Spleen (tissue), 11 donors: ENCODE measurements around the gene RAB11A. TPM values are rescaled to one million over a fixed set of nuclear protein-coding genes. Genes with fewer than 3 reads are reported as not detected.
A peak's percentile ranks its signal among the peaks of the same experiment; 100 is the strongest.
"Not testable (repeated sequence)": the region's sequence is repeated elsewhere in the genome, so short reads cannot be mapped to it uniquely, and the experiment has no call there.

Experiments used
- DNase-seq: peaks from one replicate; pipeline ENCODE4 v3.0.0-alpha.2; 2020
- H3K27ac ChIP-seq, 8 donors: fragments of 200-600 bp; sonication (generic) in 7 of 8; 1 replicate in 4 of 8; 2 replicates in 4 of 8; pipeline versions ENCODE4 v1.5.0 to v1.8.0; 2016 to 2021; ENCODE audit warnings: inconsistent platforms in 4 of 8, mild to moderate bottlenecking in 4 of 8, moderate library complexity in 1 of 8
- H3K27me3 ChIP-seq, 7 donors: fragments of 200-600 bp; sonication (generic) in 6 of 7; replicated peaks in 1 of 7; 1 replicate in 4 of 7; 2 replicates in 3 of 7; pipeline versions ENCODE4 v1.5.0 to v1.8.0; 2016 to 2021; ENCODE audit warnings: inconsistent platforms in 3 of 7, mild to moderate bottlenecking in 1 of 7
- H3K36me3 ChIP-seq, 6 donors: fragments of 200-600 bp; sonication (generic) in 5 of 6; 1 replicate in 4 of 6; 2 replicates in 2 of 6; pipeline versions ENCODE4 v1.5.0 to v1.8.0; 2016 to 2021; ENCODE audit warnings: inconsistent platforms in 2 of 6
- H3K4me1 ChIP-seq, 6 donors: fragments of 200-600 bp; sonication (generic) in 5 of 6; 1 replicate in 3 of 6; 2 replicates in 3 of 6; pipeline versions ENCODE4 v1.5.0 to v1.8.0; 2016 to 2021; ENCODE audit warnings: inconsistent platforms in 3 of 6
- H3K4me3 ChIP-seq, 8 donors: fragments of 200-600 bp; sonication (generic) in 7 of 8; 1 replicate in 4 of 8; 2 replicates in 4 of 8; pipeline versions ENCODE4 v1.5.0 to v1.8.0; 2016 to 2021; ENCODE audit warnings: inconsistent platforms in 4 of 8, mild to moderate bottlenecking in 4 of 8, moderate library complexity in 2 of 8
- H3K9me3 ChIP-seq, 8 donors: fragments of 200-600 bp; sonication (generic) in 7 of 8; 1 replicate in 4 of 8; 2 replicates in 4 of 8; pipeline versions ENCODE4 v1.5.0 to v1.8.0; 2016 to 2021; ENCODE audit warnings: inconsistent platforms in 4 of 8
- CTCF ChIP-seq, 11 experiments: fragments of 200-600 bp in 7 of 11; fragments of 450-650 bp in 4 of 11; sonication (generic) in 4 of 11; IDR thresholded peaks in 8 of 11; conservative IDR thresholded peaks in 3 of 11; 1 replicate in 7 of 11; 2 replicates in 4 of 11; pipeline versions ENCODE4 v1.4.0 to v1.8.0; 2016 to 2021; ENCODE audit warnings: antibody characterized with exemption in 11 of 11, inconsistent platforms in 4 of 11, mild to moderate bottlenecking in 1 of 11
- POLR2A ChIP-seq, 3 donors: fragments of 450-650 bp; IDR thresholded peaks; one replicate each; pipeline ENCODE4 v1.5.1; 2017; ENCODE audit warnings: antibody characterized with exemption in 3 of 3, mild to moderate bottlenecking in 1 of 3
- POLR2AphosphoS5 ChIP-seq, 3 donors: sonication (generic); formaldehyde crosslinking; IDR thresholded peaks; one replicate each; pipeline ENCODE4 v1.5.1; 2017; ENCODE audit warnings: antibody characterized with exemption in 3 of 3
- WGBS, 5 donors: extraction: QIAGEN DNeasy Blood & Tissue Kit in 3 of 5; methylation state at CpG; one replicate each; pipeline versions ENCODE4 v1.1.5 to v1.1.7; 2013 to 2018; 5-methylcytosine and 5-hydroxymethylcytosine counted together
- intact Hi-C: fragments of 100-400 bp; cut with DNase I; formaldehyde crosslinking; loops from one replicate; pipeline ENCODE4 v1.15.0; 2023; ENCODE audit warnings: low total_unique reads
- polyA plus RNA-seq, 3 donors: library from polyadenylated mRNA; stranded (reverse); fragments of 200-250 nt; gene quantifications; one replicate each; pipeline ENCODE4 v1.2.1, GENCODE V29; 2013
- total RNA-seq, 7 donors: library from RNA; depleted of rRNA in 3 of 7; stranded (reverse); fragments of >200 nt in 3 of 7; fragmentation: NEBNext Ultra II Directional in 4 of 7; extraction: Animal tissue kit (Norgen Biotek cat#: 25700) in 4 of 7; gene quantifications; one replicate each; pipeline versions ENCODE4 v1.1.0 to v1.2.1, GENCODE V29; 2016 to 2021
- donor health status: healthy with polysubstance abuse.
- donor health status: DM: no; HTN: no; CAD: no; lungs with moderate emphysema.
- donor health status: DM: no; HTN: no; CAD: no.
- donor health status: Bipolar disorder and iron deficiency.
- donor health status: healthy.
- donor health status: DM: no; HTN: no; CAD: no.
- donor health status: DM: yes; HTN: yes; CAD: no.

The RAB11A gene
- total and polyA plus RNA-seq, 10 donors = 86.7 to 313 (median 235) TPM

DNA sequence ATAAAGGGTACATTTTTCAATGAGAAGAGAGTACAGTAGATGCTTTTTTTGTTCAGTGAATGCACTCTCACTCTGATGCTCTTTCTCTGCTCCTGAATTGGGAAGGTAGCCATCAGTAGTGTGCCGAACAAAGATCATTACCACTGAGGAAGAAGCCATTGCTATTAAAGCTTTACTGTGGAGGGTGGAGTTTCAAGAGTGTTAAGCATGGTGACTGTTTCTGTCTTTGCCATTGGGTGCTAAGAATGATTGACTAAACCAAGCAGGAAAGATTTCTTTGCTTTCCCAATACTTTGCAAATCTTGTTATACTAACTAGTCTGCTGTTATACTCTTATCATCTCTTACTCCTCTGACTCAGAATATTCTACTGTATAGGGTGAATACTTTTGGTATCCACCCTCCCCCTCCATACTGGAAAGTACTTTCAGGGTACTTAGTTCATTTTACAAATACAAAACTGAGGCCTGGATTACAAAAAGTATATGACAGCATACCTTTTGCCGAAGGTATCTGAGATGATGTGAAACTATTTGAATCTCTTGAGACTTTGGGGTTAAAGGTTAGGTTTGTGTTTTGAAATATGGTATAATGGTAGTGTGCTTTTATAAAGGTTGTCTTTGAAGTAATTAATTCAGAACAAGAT, 1.7 kb downstream of the RAB11A start:
- H3K4me1 ChIP-seq = peaks cover 19 to 67% (median 49%) of the 10 kb centered on the region in 6 donors
- WGBS, 5 donors = 30 to 45% (median 38%) methylated on average over 2 of the region's 2 CpGs
- H3K27ac ChIP-seq = peak overlapping the region; percentile 49 to 99 (median 95)
- peaks cover 0 to 20% (median 7%) of the 10 kb centered on the region in 6 donors for H3K36me3 ChIP-seq
- no peaks in the 10 kb centered on the region for H3K27me3 ChIP-seq
- TF ChIP-seq CTCF (IDR thresholded peaks at IDR 0.05 in 8 of 11, conservative IDR thresholded peaks at IDR 0.05 in 3 of 11) (no peak), POLR2A (IDR thresholded peaks at IDR 0.05) (no peak), POLR2AphosphoS5 (IDR thresholded peaks at IDR 0.05) (no peak)
- H3K4me3 ChIP-seq = peak overlapping the region; percentile 83 to 97 (median 88)
- DNase-seq = no peak
- intact Hi-C loops = no loop called here
- no peaks in the 10 kb centered on the region for H3K9me3 ChIP-seq

DNA sequence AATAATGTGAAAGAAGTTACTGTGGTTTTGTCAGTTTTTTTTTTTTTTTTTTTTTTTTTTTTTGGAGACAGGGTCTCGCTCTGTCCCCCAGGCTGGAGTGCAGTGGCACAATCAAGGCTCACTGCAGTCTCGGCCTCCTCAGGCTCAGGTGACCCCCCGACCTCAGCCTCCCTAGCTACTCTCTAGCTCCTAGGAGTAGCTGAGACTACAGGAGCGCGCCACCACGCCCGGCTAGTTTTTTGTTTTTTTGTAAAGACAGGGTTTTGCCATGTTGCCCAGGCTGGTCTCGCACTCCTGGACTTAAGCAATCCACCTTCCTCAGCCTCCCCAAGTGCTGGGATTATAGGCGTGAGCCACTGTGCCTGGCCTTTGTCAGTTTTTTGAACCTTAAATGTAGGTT, 2.6 kb downstream of the RAB11A start:
- WGBS, 5 donors = 76 to 82% (median 79%) methylated on average over 9 of the region's 9 CpGs
- H3K27me3 ChIP-seq, H3K9me3 ChIP-seq, intact Hi-C loops: not testable (repeated sequence)
- DNase-seq = peak; percentile 76
- H3K4me3 ChIP-seq = peak overlapping the region in 5 of 8 donors; percentile 4 to 97 (median 85)
- peaks cover 0 to 29% (median 7%) of the 10 kb centered on the region in 6 donors for H3K36me3 ChIP-seq
- peak overlapping the region; percentile 37 to 99 (median 95) for H3K27ac ChIP-seq
- H3K4me1 ChIP-seq = peaks cover 19 to 76% (median 54%) of the 10 kb centered on the region in 6 donors

DNA sequence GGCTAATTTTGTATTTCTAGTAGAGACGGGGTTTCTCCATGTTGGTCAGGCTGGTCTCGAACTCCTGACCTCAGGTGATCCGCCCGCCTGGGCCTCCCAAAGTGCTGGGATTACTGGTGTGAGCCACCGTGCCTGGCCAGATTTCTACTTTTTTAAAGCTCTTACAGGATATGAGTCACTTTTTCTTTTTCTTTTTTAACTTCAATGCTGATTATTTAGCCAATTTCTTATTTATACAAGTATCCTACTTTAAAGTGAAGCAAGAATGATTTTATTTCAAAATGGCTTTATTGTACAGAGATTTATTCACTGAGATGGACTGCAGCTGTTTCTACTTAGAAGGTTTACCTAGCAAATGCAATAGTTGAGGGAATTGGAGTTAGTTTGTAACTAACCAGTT, 3.3 kb downstream of the RAB11A start:
- H3K27me3 ChIP-seq, H3K9me3 ChIP-seq, intact Hi-C loops, DNase-seq: not testable (repeated sequence)
- peaks cover 0 to 36% (median 12%) of the 10 kb centered on the region in 6 donors for H3K36me3 ChIP-seq
- 68 to 78% (median 75%) methylated on average over 5 of the region's 5 CpGs for WGBS, 5 donors
- H3K4me1 ChIP-seq = peaks cover 19 to 81% (median 61%) of the 10 kb centered on the region in 6 donors
- H3K27ac ChIP-seq = peak overlapping the region; percentile 37 to 99 (median 95)
- H3K4me3 ChIP-seq = peak overlapping the region in 4 of 8 donors; percentile 83 to 97 (median 86)

GRCh38 chr15:65873256-65873655, 4.0 kb downstream of the RAB11A start:
- peak overlapping the region in 5 of 8 donors; percentile 9 to 99 (median 95) for H3K27ac ChIP-seq
- no peaks in the 10 kb centered on the region for H3K27me3 ChIP-seq
- intact Hi-C loops = no loop called here
- no peak for DNase-seq
- peak overlapping the region in 1 of 8 donors; percentile 97 for H3K4me3 ChIP-seq
- no peaks in the 10 kb centered on the region for H3K9me3 ChIP-seq
- TF ChIP-seq POLR2AphosphoS5 (IDR thresholded peaks at IDR 0.05) (no peak), POLR2A (IDR thresholded peaks at IDR 0.05) (no peak), CTCF (IDR thresholded peaks at IDR 0.05 in 8 of 11, conservative IDR thresholded peaks at IDR 0.05 in 3 of 11) (no peak)
- H3K36me3 ChIP-seq = peaks cover 0 to 43% (median 19%) of the 10 kb centered on the region in 6 donors
- peaks cover 19 to 84% (median 63%) of the 10 kb centered on the region in 6 donors for H3K4me1 ChIP-seq

DNA sequence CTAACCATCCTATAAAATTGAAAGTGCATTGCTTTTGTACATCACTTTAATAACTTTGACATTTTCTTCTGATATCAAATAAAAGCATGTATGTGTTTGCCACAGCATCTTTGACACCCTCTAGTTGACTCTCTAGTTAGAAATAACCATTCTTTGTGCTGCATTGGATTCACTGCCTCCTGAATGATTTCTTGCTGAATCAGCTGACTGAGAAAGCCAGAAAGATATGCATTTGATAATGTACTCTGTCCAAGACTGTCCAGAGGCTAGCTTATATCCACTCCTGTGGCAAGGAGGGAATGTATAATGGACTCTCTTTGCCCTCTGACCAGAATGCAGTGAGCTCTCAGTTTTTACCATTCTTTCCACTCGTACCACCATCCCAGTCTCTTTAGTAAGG, 6.2 kb downstream of the RAB11A start:
- TF ChIP-seq POLR2AphosphoS5 (IDR thresholded peaks at IDR 0.05) = no peak
- WGBS, 5 donors = 84 to 90% (median 89%) methylated on average over 1 of the region's 1 CpG
- H3K27ac ChIP-seq = peak overlapping the region in 1 of 8 donors; percentile 11
- DNase-seq = no peak
- no peaks in the 10 kb centered on the region for H3K27me3 ChIP-seq
- peaks cover 19 to 83% (median 56%) of the 10 kb centered on the region in 6 donors for H3K4me1 ChIP-seq
- no peak overlapping the region for H3K4me3 ChIP-seq
- no peaks in the 10 kb centered on the region for H3K9me3 ChIP-seq
- intact Hi-C loops = no loop called here
- H3K36me3 ChIP-seq = peaks cover 3 to 65% (median 40%) of the 10 kb centered on the region in 6 donors
